Stimulated activated CD4-positive, alpha-beta T cell treated with anti-CD3 and anti-CD28 coated beads, Interleukin-12 subunit alpha, Interleukin-12 subunit beta, amount 100 ng/mL, for 4 hours (primary cell): ENCODE data around the gene NEDD4.
"Not testable (repeated sequence)": the region's sequence is repeated elsewhere in the genome, so short reads cannot be mapped to it uniquely, and the experiment has no call there.

Experiments used
- DNase-seq: peaks from one replicate; pipeline ENCODE4 v3.0.0-alpha.2; 2020

Gene NEDD4

GRCh38 chr15:55993111-55993803, at the start of gene NEDD4:
TSS of gene NEDD4 (minus strand) at chr15:55993612. CDS start at chr15:55993555, 57 bp downstream.
- DNase-seq: peak; percentile 72

GRCh38 chr15:56042498-56042897, 49.1 kb upstream of the NEDD4 start:
- DNase-seq: no peak

- no peak for DNase-seq
These were observed 48.6 kb upstream of the NEDD4 start for GRCh38 chr15:56042031-56042430.

GRCh38 chr15:56040081-56041035, 46.9 kb upstream of the NEDD4 start:
- DNase-seq: no peak

- no peak for DNase-seq
These were observed 45.3 kb upstream of the NEDD4 start for GRCh38 chr15:56038707-56039106.

- DNase-seq: no peak
These were observed 44.6 kb upstream of the NEDD4 start for GRCh38 chr15:56038015-56038414.

- DNase-seq: no peak
These were observed 43.2 kb upstream of the NEDD4 start for GRCh38 chr15:56036546-56037067.

- DNase-seq: no peak
These were observed 41.8 kb upstream of the NEDD4 start for GRCh38 chr15:56035166-56035565.

- no peak for DNase-seq
These were observed 41.1 kb upstream of the NEDD4 start for GRCh38 chr15:56034514-56034913.

GRCh38 chr15:56032373-56032772, 39.0 kb upstream of the NEDD4 start:
- no peak for DNase-seq

GRCh38 chr15:56031836-56032235, 38.4 kb upstream of the NEDD4 start:
- no peak for DNase-seq

- no peak for DNase-seq
These were observed 38.0 kb upstream of the NEDD4 start for GRCh38 chr15:56031402-56031801.

GRCh38 chr15:56028430-56028829, 35.0 kb upstream of the NEDD4 start:
- no peak for DNase-seq

GRCh38 chr15:56023160-56023559, 29.7 kb upstream of the NEDD4 start:
- not testable (repeated sequence) for DNase-seq

GRCh38 chr15:56019819-56020486, 26.5 kb upstream of the NEDD4 start:
- no peak for DNase-seq

- DNase-seq: no peak
These were observed 25.8 kb upstream of the NEDD4 start for GRCh38 chr15:56019060-56019793.

- DNase-seq: no peak
These were observed 24.5 kb upstream of the NEDD4 start for GRCh38 chr15:56017920-56018319.

- no peak for DNase-seq
These were observed 24.1 kb upstream of the NEDD4 start for GRCh38 chr15:56017511-56017910.

- no peak for DNase-seq
These were observed 22.9 kb upstream of the NEDD4 start for GRCh38 chr15:56016281-56016680.

- DNase-seq: no peak
These were observed 21.3 kb upstream of the NEDD4 start for GRCh38 chr15:56014677-56015076.

GRCh38 chr15:56007053-56007452, 13.6 kb upstream of the NEDD4 start:
- DNase-seq: not testable (repeated sequence)

GRCh38 chr15:56006371-56006770, 13.0 kb upstream of the NEDD4 start:
- DNase-seq: not testable (repeated sequence)
